ENCODE results near the gene MAML1.
"Not testable (repeated sequence)": the region's sequence is repeated elsewhere in the genome, so short reads cannot be mapped to it uniquely, and the experiment has no call there.

Gene MAML1

GRCh38 chr5:179788193-179788854 lies 55.7 kb downstream of the MAML1 start:
- TF ChIP-seq GATA1 (IDR thresholded peaks at IDR 0.05; ENCODE audit: low read depth, low read length): no peak
- no peak for TF ChIP-seq POLR2A (IDR thresholded peaks at IDR 0.05; ENCODE audit: low read length)
- no peak for DNase-seq

- not testable (repeated sequence) for DNase-seq
These were observed 56.7 kb downstream of the MAML1 start for GRCh38 chr5:179789278-179789677.

DNA sequence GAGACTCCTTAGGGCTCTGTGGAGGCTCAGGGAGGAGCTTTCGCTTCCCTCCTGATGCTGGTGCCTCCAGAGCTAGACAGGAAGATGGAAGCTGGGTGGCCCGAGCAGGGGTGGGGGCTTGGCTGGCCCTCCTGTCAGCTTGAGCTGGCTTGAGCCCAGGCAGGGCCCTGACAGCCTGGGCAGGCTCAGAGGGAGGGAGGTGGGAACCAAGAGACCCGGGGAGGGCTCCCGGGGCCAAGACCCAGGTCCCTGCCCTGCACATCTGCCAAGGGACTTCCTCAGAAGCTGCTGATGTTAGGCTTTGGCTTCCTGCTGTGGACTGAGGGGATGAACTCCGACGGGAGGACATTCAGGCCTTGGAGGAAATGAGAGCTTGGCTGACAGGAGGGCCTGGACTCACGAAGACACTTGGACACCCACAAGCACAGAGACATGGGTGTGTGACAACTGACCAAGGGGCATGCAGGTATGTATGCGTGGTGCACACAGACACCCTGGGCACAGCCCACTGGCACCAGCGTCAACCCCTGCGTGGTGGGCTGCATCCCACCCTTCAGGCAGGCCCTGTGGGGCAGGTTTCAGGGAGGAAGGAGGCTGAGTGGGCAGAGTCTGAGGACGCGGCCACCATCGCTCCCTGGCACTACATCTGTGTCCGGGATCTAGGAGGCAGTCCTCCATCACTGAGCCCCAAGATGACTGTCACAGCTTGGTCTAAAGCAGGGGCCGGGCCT lies 59.4 kb downstream of the MAML1 start:
- no peak for TF ChIP-seq POLR2A (IDR thresholded peaks at IDR 0.05; ENCODE audit: low read length)
- no peak for TF ChIP-seq GATA1 (IDR thresholded peaks at IDR 0.05; ENCODE audit: low read depth, low read length)
- DNase-seq: no peak

- TF ChIP-seq POLR2A (IDR thresholded peaks at IDR 0.05; ENCODE audit: low read length) (no peak), GATA1 (IDR thresholded peaks at IDR 0.05; ENCODE audit: low read depth, low read length) (no peak)
- DNase-seq: no peak
These were observed 60.2 kb downstream of the MAML1 start for GRCh38 chr5:179792612-179793467.

GRCh38 chr5:179793468-179794139 lies 61.0 kb downstream of the MAML1 start, which contains the start of gene LTC4S:
Gene LTC4S, plus strand, starts transcription at chr5:179793986. Its CDS starts 95 bp downstream, at chr5:179794081.
- DNase-seq: peak; percentile 37 to 44
- no peak for TF ChIP-seq POLR2A (IDR thresholded peaks at IDR 0.05; ENCODE audit: low read length)

DNA sequence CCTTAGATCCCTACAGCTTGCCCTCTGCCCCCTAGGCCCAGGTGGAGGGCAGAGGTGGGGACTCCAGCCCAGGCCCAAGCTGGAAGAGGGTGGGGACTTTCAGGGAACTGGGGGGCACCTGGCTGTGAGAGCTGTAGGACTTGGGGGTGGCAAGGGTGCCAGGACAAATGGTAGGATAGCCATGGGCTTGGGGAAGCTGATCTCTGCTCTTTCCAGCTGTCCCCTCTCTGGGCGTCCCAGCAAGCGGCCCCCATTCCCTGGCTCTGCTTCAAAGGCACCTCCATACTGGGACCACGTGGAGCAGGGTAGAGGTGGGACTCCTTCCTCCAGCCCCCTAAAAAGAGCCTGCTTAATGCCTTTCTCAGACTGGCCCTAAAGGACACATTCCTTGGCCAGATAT lies 61.5 kb downstream of the MAML1 start:
- no peak for DNase-seq
- TF ChIP-seq GATA1 (IDR thresholded peaks at IDR 0.05; ENCODE audit: low read depth, low read length) (no peak), POLR2A (IDR thresholded peaks at IDR 0.05; ENCODE audit: low read length) (no peak)

DNA sequence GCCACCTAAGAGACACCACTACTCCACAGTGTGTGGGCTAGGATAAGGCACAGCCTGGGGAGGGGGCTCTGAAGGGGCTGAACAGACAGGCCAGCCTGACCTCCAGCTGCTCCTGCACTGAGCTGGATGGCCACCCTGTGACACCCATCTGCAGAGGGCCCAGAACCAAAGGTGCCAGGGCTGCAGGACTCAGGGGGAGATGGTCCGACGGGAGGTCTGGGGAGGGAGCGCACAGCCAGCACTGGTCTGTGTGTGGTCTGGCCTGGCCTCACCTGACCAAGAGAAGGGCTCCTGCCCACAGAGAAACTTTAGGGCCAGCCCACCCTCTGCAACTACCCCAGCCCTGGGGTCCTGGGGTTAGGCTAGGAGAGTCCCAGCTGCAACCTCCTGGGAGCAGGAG lies 62.0 kb downstream of the MAML1 start:
- DNase-seq: no peak
- TF ChIP-seq POLR2A (IDR thresholded peaks at IDR 0.05; ENCODE audit: low read length): no peak
- no peak for TF ChIP-seq GATA1 (IDR thresholded peaks at IDR 0.05; ENCODE audit: low read depth, low read length)

GRCh38 chr5:179795049-179795862 lies 62.6 kb downstream of the MAML1 start:
- TF ChIP-seq POLR2A (IDR thresholded peaks at IDR 0.05; ENCODE audit: low read length): no peak
- TF ChIP-seq GATA1 (IDR thresholded peaks at IDR 0.05; ENCODE audit: low read depth, low read length): no peak
- DNase-seq: no peak

GRCh38 chr5:179795863-179796833 lies 63.5 kb downstream of the MAML1 start:
- DNase-seq: peak; percentile 84 to 89
- no peak for TF ChIP-seq POLR2A (IDR thresholded peaks at IDR 0.05; ENCODE audit: low read length)
- TF ChIP-seq GATA1 (IDR thresholded peaks at IDR 0.05; ENCODE audit: low read depth, low read length): no peak

- TF ChIP-seq POLR2A (IDR thresholded peaks at IDR 0.05; ENCODE audit: low read length) (no peak), GATA1 (IDR thresholded peaks at IDR 0.05; ENCODE audit: low read depth, low read length) (no peak)
- DNase-seq: no peak
These were observed 64.4 kb downstream of the MAML1 start for GRCh38 chr5:179796877-179797608.

DNA sequence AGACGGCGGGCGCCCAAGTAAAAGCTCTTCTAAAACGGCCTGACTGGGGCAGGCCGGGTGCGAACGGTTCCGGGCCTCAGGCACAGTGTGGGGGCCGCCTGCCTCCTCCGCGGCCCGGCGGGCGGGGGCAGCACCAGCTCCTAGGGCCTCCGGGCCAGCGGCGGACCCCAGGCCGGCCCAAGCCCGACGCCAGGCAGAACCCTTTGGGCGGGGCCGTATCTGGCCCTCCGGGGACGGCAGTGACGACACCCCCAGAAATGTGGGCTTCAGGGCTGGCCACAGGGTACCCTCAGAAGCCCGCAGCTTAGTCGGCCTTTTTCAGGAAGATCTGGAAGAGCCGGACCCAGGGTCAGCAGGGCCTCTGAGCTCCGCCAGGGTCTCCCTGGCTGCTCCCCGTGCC lies 65.1 kb downstream of the MAML1 start:
- no peak for DNase-seq
- no peak for TF ChIP-seq POLR2A (IDR thresholded peaks at IDR 0.05; ENCODE audit: low read length)
- TF ChIP-seq GATA1 (IDR thresholded peaks at IDR 0.05; ENCODE audit: low read depth, low read length): no peak

Measured in erythroblast (primary cell).